T-cell (primary cell): ENCODE results near the gene CHD3. TPM values are rescaled to one million over a fixed set of nuclear protein-coding genes. Genes with fewer than 3 reads are reported as not detected.
A peak's percentile ranks its signal among the peaks of the same experiment; 100 is the strongest.

Source experiments
- ATAC-seq, 4 experiments: fragments of 200-7000 bp in 3 of 4; fragments of 150-1000 bp in 1 of 4; cut with Tn5 transposase; replicated peaks in 1 of 4; 1 replicate in 3 of 4; 2 replicates in 1 of 4; pipeline ENCODE4 v1.10.0; 2021; ENCODE audit warnings: moderate library complexity in 3 of 4, mild to moderate bottlenecking in 2 of 4, moderate number of reproducible peaks in 1 of 4
- CTCF ChIA-PET, 2 donors: fragments of 300-600 bp; sonication (Branson Sonifier 250); formaldehyde crosslinking; loops; one replicate each; lab custom pipeline; 2022; ENCODE audit warnings: antibody characterized with exemption in 2 of 2; lab: Charles Lee
- POLR2A ChIA-PET, 2 donors: fragments of 300-600 bp; sonication (Branson Sonifier 250); formaldehyde crosslinking; loops; one replicate each; lab custom pipeline; 2022; ENCODE audit warnings: antibody characterized with exemption in 2 of 2; lab: Charles Lee
- DNase-seq, 35 experiments: peaks; one replicate each; pipeline versions ENCODE4 v3.0.0 to v3.0.0-alpha.2; 2013 to 2023
- H3K27ac ChIP-seq: one replicate; pipeline ENCODE4 v1.5.1; 2013; ENCODE audit warnings: low read length
- H3K27me3 ChIP-seq, 2 experiments: replicated peaks in 1 of 2; 1 replicate in 1 of 2; 2 replicates in 1 of 2; pipeline versions ENCODE4 v1.6.1 to v1.7.0; 2013; ENCODE audit warnings: low read length in 1 of 2, mixed read lengths in 1 of 2; ENCODE audit not compliant: control insufficient read depth in 2 of 2, insufficient read depth in 2 of 2; ENCODE audit errors: extremely low read depth in 1 of 2
- H3K36me3 ChIP-seq, 2 donors: 1 replicate in 1 of 2; 2 replicates in 1 of 2; pipeline versions ENCODE4 v1.6.1 to v1.7.0; 2013; ENCODE audit warnings: low read length in 1 of 2; ENCODE audit not compliant: control insufficient read depth in 2 of 2, insufficient read depth in 1 of 2; ENCODE audit errors: extremely low read depth in 1 of 2
- H3K4me1 ChIP-seq, 2 experiments: 1 replicate in 1 of 2; 2 replicates in 1 of 2; pipeline versions ENCODE4 v1.6.1 to v1.7.0; 2013; ENCODE audit warnings: low read length in 2 of 2, mixed read lengths in 1 of 2; ENCODE audit not compliant: insufficient read depth in 2 of 2, control insufficient read depth in 1 of 2; ENCODE audit errors: extremely low read depth in 1 of 2
- H3K4me3 ChIP-seq, 2 donors: 1 replicate in 1 of 2; 2 replicates in 1 of 2; pipeline versions ENCODE4 v1.5.1 to v1.7.0; 2013; ENCODE audit warnings: mild to moderate bottlenecking in 2 of 2, low read length in 1 of 2, moderate library complexity in 1 of 2; ENCODE audit not compliant: control insufficient read depth in 1 of 2; ENCODE audit errors: extremely low read depth in 1 of 2
- H3K9me3 ChIP-seq: 2 replicates; pipeline ENCODE4 v1.7.0; 2013
- H3K27ac Mint-ChIP-seq, 2 donors: one replicate each; pipeline ENCODE4 v1.8.0; 2020 to 2021; ENCODE audit warnings: mild to moderate bottlenecking in 2 of 2, mixed read lengths in 2 of 2
- H3K27me3 Mint-ChIP-seq, 2 donors: one replicate each; pipeline ENCODE4 v1.8.0; 2021 to 2022; ENCODE audit warnings: mixed read lengths in 2 of 2
- H3K36me3 Mint-ChIP-seq: one replicate; pipeline ENCODE4 v1.8.0; 2021; ENCODE audit warnings: mixed read lengths
- H3K4me1 Mint-ChIP-seq, 3 donors: one replicate each; pipeline ENCODE4 v1.8.0; 2020 to 2022; ENCODE audit warnings: mixed read lengths in 3 of 3, mild to moderate bottlenecking in 1 of 3
- H3K4me3 Mint-ChIP-seq, 3 donors: one replicate each; pipeline ENCODE4 v1.8.0; 2020 to 2022; ENCODE audit warnings: mild to moderate bottlenecking in 3 of 3, mixed read lengths in 3 of 3, moderate library complexity in 3 of 3
- H3K9me3 Mint-ChIP-seq, 3 donors: one replicate each; pipeline ENCODE4 v1.8.0; 2020 to 2022; ENCODE audit warnings: mixed read lengths in 3 of 3
- WGBS: methylation state at CpG from one replicate; pipeline ENCODE4 v1.1.5; 2013; ENCODE audit warnings: missing lambda C conversion rate; ENCODE audit not compliant: insufficient coverage; 5-methylcytosine and 5-hydroxymethylcytosine counted together
- total RNA-seq, 35 experiments: library from RNA in 6 of 35; stranded (reverse) in 6 of 35; fragments of 120-200 nt in 1 of 35; gene quantifications; one replicate each; pipeline versions ENCODE4 v1.2.1 to v1.2.4 and lab custom pipeline; 2013 to 2026

Gene CHD3
- total RNA-seq, 5 donors from 2014 or later (not counting 1 experiment from before 2014, with no cell fraction given): 250 to 331 (median 274) TPM

- Histone ChIP-seq H3K4me1 (peaks cover 12 to 37% of the 10 kb centered on the region in 2 experiments), H3K36me3 (peaks cover 8 to 51% of the 10 kb centered on the region in 2 donors), H3K4me3 (no peak overlapping the region), H3K9me3 (no peaks in the 10 kb centered on the region), H3K27me3 (no peaks in the 10 kb centered on the region), H3K27ac (no peak overlapping the region)
- no peak overlapping the region for H3K27ac Mint-ChIP-seq
- ChIA-PET CTCF (no interaction called here), POLR2A (interaction anchor here in 1 of 2 donors (0.6 kb wide), 1 partner anchor 83 kb away, joined by 3 read pairs; the partner anchor contains the start of gene TRAPPC1)
- no peak for DNase-seq
- H3K4me1 Mint-ChIP-seq: peaks cover 31 to 37% (median 35%) of the 10 kb centered on the region in 3 donors
- peak overlapping the region in 1 of 3 donors; percentile 8 for H3K4me3 Mint-ChIP-seq
- peaks cover 6% of the 10 kb centered on the region for H3K36me3 Mint-ChIP-seq
- 96% methylated on average over 15 of the region's 21 CpGs for WGBS
- no peaks in the 10 kb centered on the region for H3K9me3 Mint-ChIP-seq
- no peaks in the 10 kb centered on the region for H3K27me3 Mint-ChIP-seq
- ATAC-seq: no peak
These were observed 39.9 kb upstream of the CHD3 start for GRCh38 chr17:7848739-7849129.

- Mint-ChIP-seq H3K4me3 (peak overlapping the region in 1 of 3 donors; percentile 8), H3K27me3 (no peaks in the 10 kb centered on the region), H3K4me1 (peaks cover 26 to 34% (median 33%) of the 10 kb centered on the region in 3 donors), H3K36me3 (peaks cover 8% of the 10 kb centered on the region), H3K9me3 (no peaks in the 10 kb centered on the region), H3K27ac (no peak overlapping the region)
- Histone ChIP-seq H3K4me1 (peaks cover 12 to 35% of the 10 kb centered on the region in 2 experiments), H3K27me3 (no peaks in the 10 kb centered on the region), H3K9me3 (no peaks in the 10 kb centered on the region), H3K27ac (no peak overlapping the region), H3K36me3 (peaks cover 8 to 52% of the 10 kb centered on the region in 2 donors), H3K4me3 (no peak overlapping the region)
- 95% methylated on average over 22 of the region's 35 CpGs for WGBS
- ATAC-seq (no peak), DNase-seq (peak in 4 of 35 experiments; percentile 11 to 20 (median 17))
- ChIA-PET CTCF (no interaction called here), POLR2A (no interaction called here)
These were observed 39.3 kb upstream of the CHD3 start for GRCh38 chr17:7849130-7849750.

- peaks cover 8 to 54% of the 10 kb centered on the region in 2 donors for H3K36me3 ChIP-seq
- DNase-seq (peak in 2 of 35 experiments; percentile 4 to 6), ATAC-seq (no peak)
- H3K4me1 Mint-ChIP-seq: peaks cover 25 to 31% (median 31%) of the 10 kb centered on the region in 3 donors
- peaks cover 8% of the 10 kb centered on the region for H3K36me3 Mint-ChIP-seq
- POLR2A ChIA-PET: interaction anchor here (0.5 to 1.2 kb wide), 4 partner anchors 8 to 66 kb away, joined by 3 to 5 read pairs (median 4); partner anchors contain the start of gene RNF227 (in 1 of the 2)
- 87% methylated on average over 3 of the region's 12 CpGs for WGBS
- no peaks in the 10 kb centered on the region for H3K9me3 Mint-ChIP-seq
- CTCF ChIA-PET: interaction anchor here (0.8 to 1.8 kb wide), 2 partner anchors 15 kb away, joined by 5 to 8 read pairs; partner anchors contain the start of gene KDM6B (in 1 of the 2)
- no peak overlapping the region for H3K27ac ChIP-seq
- no peaks in the 10 kb centered on the region for H3K9me3 ChIP-seq
- H3K27me3 ChIP-seq: no peaks in the 10 kb centered on the region
- H3K27me3 Mint-ChIP-seq: no peaks in the 10 kb centered on the region
- peaks cover 10 to 28% of the 10 kb centered on the region in 2 experiments for H3K4me1 ChIP-seq
- no peak overlapping the region for H3K4me3 Mint-ChIP-seq
- H3K27ac Mint-ChIP-seq: peak overlapping the region in 1 of 2 donors; percentile 49
- no peak overlapping the region for H3K4me3 ChIP-seq
These were observed 38.7 kb upstream of the CHD3 start for GRCh38 chr17:7849751-7850504.

GRCh38 chr17:7850701-7851437 is 37.7 kb upstream of the CHD3 start:
- H3K36me3 ChIP-seq: peaks cover 5 to 46% of the 10 kb centered on the region in 2 donors
- H3K4me1 ChIP-seq: peaks cover 3 to 30% of the 10 kb centered on the region in 2 experiments
- peak overlapping the region; percentile 52 to 79 for H3K27ac Mint-ChIP-seq
- H3K27me3 Mint-ChIP-seq: no peaks in the 10 kb centered on the region
- peak in 1 of 4 experiments; percentile 15 for ATAC-seq
- POLR2A ChIA-PET: interaction anchor here (0.5 to 1.2 kb wide), 5 partner anchors 9 to 65 kb away, joined by 3 to 5 read pairs (median 4); partner anchors contain the start of gene RNF227 (in 1 of the 2)
- CTCF ChIA-PET: interaction anchor here (0.7 to 1.8 kb wide), 5 partner anchors 16 to 164 kb away, joined by 3 to 8 read pairs (median 3); partner anchors contain the start of genes KDM6B (in 1 of the 2) and TP53 (in 1 of the 2)
- 91% methylated on average over 8 of the region's 17 CpGs for WGBS
- H3K9me3 ChIP-seq: no peaks in the 10 kb centered on the region
- peaks cover 25 to 26% (median 25%) of the 10 kb centered on the region in 3 donors for H3K4me1 Mint-ChIP-seq
- peak overlapping the region; percentile 52 for H3K27ac ChIP-seq
- H3K4me3 ChIP-seq: peak overlapping the region in 1 of 2 donors; percentile 50
- H3K36me3 Mint-ChIP-seq: peaks cover 8% of the 10 kb centered on the region
- H3K27me3 ChIP-seq: no peaks in the 10 kb centered on the region
- no peaks in the 10 kb centered on the region for H3K9me3 Mint-ChIP-seq
- DNase-seq: peak in 4 of 35 experiments; percentile 18 to 31 (median 20)
- peak overlapping the region; percentile 58 to 70 (median 68) for H3K4me3 Mint-ChIP-seq

GRCh38 chr17:7851438-7852261 is 36.9 kb upstream of the CHD3 start:
- WGBS: 16% methylated on average over 57 of the region's 60 CpGs
- Mint-ChIP-seq H3K27ac (peak overlapping the region; percentile 49 to 79), H3K9me3 (no peaks in the 10 kb centered on the region), H3K4me3 (peak overlapping the region; percentile 58 to 70 (median 68)), H3K4me1 (peaks cover 21 to 23% (median 23%) of the 10 kb centered on the region in 3 donors), H3K36me3 (peaks cover 8% of the 10 kb centered on the region), H3K27me3 (no peaks in the 10 kb centered on the region)
- Histone ChIP-seq H3K36me3 (peaks cover 5 to 43% of the 10 kb centered on the region in 2 donors), H3K4me3 (peak overlapping the region in 1 of 2 donors; percentile 50), H3K27ac (peak overlapping the region; percentile 52), H3K27me3 (no peaks in the 10 kb centered on the region), H3K4me1 (peaks cover 10 to 38% of the 10 kb centered on the region in 2 experiments), H3K9me3 (no peaks in the 10 kb centered on the region)
- peak; percentile 84 to 99 (median 94) for DNase-seq
- ATAC-seq: peak; percentile 80 to 93 (median 92)
- POLR2A ChIA-PET: interaction anchor here in 1 of 2 donors (1.2 kb wide), 1 partner anchor 18 kb away, joined by 3 read pairs; no protein-coding TSS in a partner anchor
- CTCF ChIA-PET: interaction anchor here in 1 of 2 donors (0.7 to 1.8 kb wide), 4 partner anchors 17 to 165 kb away, joined by 3 to 8 read pairs (median 3); partner anchors contain the start of gene TP53
